ENCODE results near the gene ATRNL1.

DNA sequence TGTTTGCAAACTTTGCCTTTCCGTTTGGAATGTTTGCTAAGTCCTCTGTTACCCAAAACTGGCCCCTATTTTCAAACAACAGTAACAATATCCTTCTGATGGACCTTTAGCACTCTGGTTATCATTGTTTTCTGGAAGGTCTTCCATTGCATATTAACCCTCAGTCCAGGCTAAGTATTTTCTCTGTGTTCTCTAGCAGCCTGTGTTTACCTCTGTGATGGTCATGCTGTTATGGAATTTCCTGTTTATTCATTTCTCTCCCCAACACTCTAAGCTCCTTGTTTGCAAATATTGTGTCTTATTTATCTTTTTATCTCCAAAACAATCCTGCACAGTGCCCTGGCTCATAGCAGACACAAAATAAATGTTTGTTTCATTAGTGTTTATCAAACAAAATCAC, 560.3 kb downstream of the ATRNL1 start:
- TF ChIP-seq, protein P1, sequence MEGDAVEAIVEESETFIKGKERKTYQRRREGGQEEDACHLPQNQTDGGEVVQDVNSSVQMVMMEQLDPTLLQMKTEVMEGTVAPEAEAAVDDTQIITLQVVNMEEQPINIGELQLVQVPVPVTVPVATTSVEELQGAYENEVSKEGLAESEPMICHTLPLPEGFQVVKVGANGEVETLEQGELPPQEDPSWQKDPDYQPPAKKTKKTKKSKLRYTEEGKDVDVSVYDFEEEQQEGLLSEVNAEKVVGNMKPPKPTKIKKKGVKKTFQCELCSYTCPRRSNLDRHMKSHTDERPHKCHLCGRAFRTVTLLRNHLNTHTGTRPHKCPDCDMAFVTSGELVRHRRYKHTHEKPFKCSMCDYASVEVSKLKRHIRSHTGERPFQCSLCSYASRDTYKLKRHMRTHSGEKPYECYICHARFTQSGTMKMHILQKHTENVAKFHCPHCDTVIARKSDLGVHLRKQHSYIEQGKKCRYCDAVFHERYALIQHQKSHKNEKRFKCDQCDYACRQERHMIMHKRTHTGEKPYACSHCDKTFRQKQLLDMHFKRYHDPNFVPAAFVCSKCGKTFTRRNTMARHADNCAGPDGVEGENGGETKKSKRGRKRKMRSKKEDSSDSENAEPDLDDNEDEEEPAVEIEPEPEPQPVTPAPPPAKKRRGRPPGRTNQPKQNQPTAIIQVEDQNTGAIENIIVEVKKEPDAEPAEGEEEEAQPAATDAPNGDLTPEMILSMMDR (IDR thresholded peaks at IDR 0.05): no peak
- TF ChIP-seq POLR2A (IDR thresholded peaks at IDR 0.05) (no peak), POLR2AphosphoS5 (IDR thresholded peaks at IDR 0.05; ENCODE audit: insufficient read depth in 1 of 2, low read depth in 1 of 2) (no peak)
